ENCODE measurements around the gene STUM.

STUM gene

GRCh38 chr1:226584164-226584563, 35.6 kb downstream of the STUM start:
- no peak overlapping the region for H3K27ac ChIP-seq (ENCODE audit: low read length)
- no peak overlapping the region for H3K9ac ChIP-seq (ENCODE audit: low read depth, low read length)
- no peaks in the 10 kb centered on the region for H4K20me1 ChIP-seq (ENCODE audit: insufficient read depth, low read length)
- H3K27me3 ChIP-seq (ENCODE audit: insufficient read depth, low read length, poor library complexity), result no peaks in the 10 kb centered on the region
- no peaks in the 10 kb centered on the region for H3K4me1 ChIP-seq (ENCODE audit: insufficient read depth, low read length)
- H3K79me2 ChIP-seq (ENCODE audit: insufficient read depth, low read length), result no peaks in the 10 kb centered on the region
- no peak for ATAC-seq (ENCODE audit: insufficient read depth, low read depth)
- H3K4me2 ChIP-seq (ENCODE audit: insufficient read depth, low read length), result no peak overlapping the region
- no peak overlapping the region for H2AFZ ChIP-seq (ENCODE audit: low read depth, low read length)
- H3K36me3 ChIP-seq (ENCODE audit: insufficient read depth, low read length), result no peaks in the 10 kb centered on the region
- no peak for DNase-seq
- H3K4me3 ChIP-seq (ENCODE audit: low read depth in 1 of 2, low read length in 2 of 2), result no peak overlapping the region
- no peaks in the 10 kb centered on the region for H3K9me3 ChIP-seq (ENCODE audit: insufficient read depth, low read length, severe bottlenecking)
- TF ChIP-seq CTCF (IDR thresholded peaks at IDR 0.05; ENCODE audit: borderline replicate concordance, extremely low read depth, low read length, poor library complexity, severe bottlenecking) (no peak), EZH2 (IDR thresholded peaks at IDR 0.05; ENCODE audit: borderline replicate concordance, low read depth, low read length, severe bottlenecking) (no peak)

GRCh38 chr1:226586116-226586515, 37.6 kb downstream of the STUM start:
- TF ChIP-seq EZH2 (IDR thresholded peaks at IDR 0.05; ENCODE audit: borderline replicate concordance, low read depth, low read length, severe bottlenecking), result no peak
- TF ChIP-seq CTCF (IDR thresholded peaks at IDR 0.05; ENCODE audit: borderline replicate concordance, extremely low read depth, low read length, poor library complexity, severe bottlenecking), result no peak
- no peak overlapping the region for H3K4me3 ChIP-seq (ENCODE audit: low read depth in 1 of 2, low read length in 2 of 2)
- H2AFZ ChIP-seq (ENCODE audit: low read depth, low read length), result no peak overlapping the region
- no peak for DNase-seq
- no peak for ATAC-seq (ENCODE audit: insufficient read depth, low read depth)
- H3K9ac ChIP-seq (ENCODE audit: low read depth, low read length), result no peak overlapping the region
- no peak overlapping the region for H3K4me2 ChIP-seq (ENCODE audit: insufficient read depth, low read length)
- peaks cover 4% of the 10 kb centered on the region for H3K27me3 ChIP-seq (ENCODE audit: insufficient read depth, low read length, poor library complexity)
- no peaks in the 10 kb centered on the region for H4K20me1 ChIP-seq (ENCODE audit: insufficient read depth, low read length)
- H3K79me2 ChIP-seq (ENCODE audit: insufficient read depth, low read length), result no peaks in the 10 kb centered on the region
- no peaks in the 10 kb centered on the region for H3K36me3 ChIP-seq (ENCODE audit: insufficient read depth, low read length)
- H3K27ac ChIP-seq (ENCODE audit: low read length), result no peak overlapping the region
- no peaks in the 10 kb centered on the region for H3K4me1 ChIP-seq (ENCODE audit: insufficient read depth, low read length)
- H3K9me3 ChIP-seq (ENCODE audit: insufficient read depth, low read length, severe bottlenecking), result no peaks in the 10 kb centered on the region

- TF ChIP-seq EZH2 (IDR thresholded peaks at IDR 0.05; ENCODE audit: borderline replicate concordance, low read depth, low read length, severe bottlenecking), result no peak
- TF ChIP-seq CTCF (IDR thresholded peaks at IDR 0.05; ENCODE audit: borderline replicate concordance, extremely low read depth, low read length, poor library complexity, severe bottlenecking), result no peak
- H3K27ac ChIP-seq (ENCODE audit: low read length), result no peak overlapping the region
- no peak for DNase-seq
Measured at GRCh38 chr1:226586650-226587422, 38.3 kb downstream of the STUM start.

More at GRCh38 chr1:226586650-226587422, 38.3 kb downstream of the STUM start:
- H3K79me2 ChIP-seq (ENCODE audit: insufficient read depth, low read length), result no peaks in the 10 kb centered on the region
- H3K4me3 ChIP-seq (ENCODE audit: low read depth in 1 of 2, low read length in 2 of 2), result no peak overlapping the region
- no peaks in the 10 kb centered on the region for H3K4me1 ChIP-seq (ENCODE audit: insufficient read depth, low read length)
- H3K36me3 ChIP-seq (ENCODE audit: insufficient read depth, low read length), result no peaks in the 10 kb centered on the region
- H3K9me3 ChIP-seq (ENCODE audit: insufficient read depth, low read length, severe bottlenecking), result no peaks in the 10 kb centered on the region
- peaks cover 4% of the 10 kb centered on the region for H3K27me3 ChIP-seq (ENCODE audit: insufficient read depth, low read length, poor library complexity)
- H3K9ac ChIP-seq (ENCODE audit: low read depth, low read length), result no peak overlapping the region
- no peak for ATAC-seq (ENCODE audit: insufficient read depth, low read depth)
- H2AFZ ChIP-seq (ENCODE audit: low read depth, low read length), result no peak overlapping the region
- no peak overlapping the region for H3K4me2 ChIP-seq (ENCODE audit: insufficient read depth, low read length)
- H4K20me1 ChIP-seq (ENCODE audit: insufficient read depth, low read length), result no peaks in the 10 kb centered on the region

Measured in DND-41 (cell line).